Upper lobe of right lung (tissue), 1 donor: Measurements from ENCODE around the gene GTPBP2. TPM values are rescaled to one million over a fixed set of nuclear protein-coding genes. Genes with fewer than 3 reads are reported as not detected.

Experiments
- ATAC-seq: fragments of 200-7000 bp; cut with Tn5 transposase; one replicate; pipeline ENCODE4 v1.9.1; 2020; ENCODE audit warnings: mild to moderate bottlenecking, moderate library complexity
- DNase-seq: peaks from one replicate; pipeline ENCODE4 v3.0.0-alpha.2; 2020
- H3K27ac ChIP-seq: fragments of 200-600 bp; one replicate; pipeline ENCODE4 v1.8.0; 2022
- H3K27me3 ChIP-seq: fragments of 200-600 bp; one replicate; pipeline ENCODE4 v1.8.0; 2022; ENCODE audit warnings: mild to moderate bottlenecking
- H3K36me3 ChIP-seq: fragments of 200-600 bp; one replicate; pipeline ENCODE4 v1.8.0; 2022
- H3K4me1 ChIP-seq: fragments of 200-600 bp; one replicate; pipeline ENCODE4 v1.8.0; 2022
- H3K4me3 ChIP-seq: fragments of 200-600 bp; one replicate; pipeline ENCODE4 v1.8.0; 2022; ENCODE audit warnings: mild to moderate bottlenecking
- H3K9me3 ChIP-seq: fragments of 200-600 bp; one replicate; pipeline ENCODE4 v1.8.0; 2022
- CTCF ChIP-seq: fragments of 200-600 bp; IDR thresholded peaks from one replicate; pipeline ENCODE4 v1.8.0; 2022; ENCODE audit warnings: antibody characterized with exemption
- intact Hi-C: fragments of 100-400 bp; cut with DNase I; formaldehyde crosslinking; loops from one replicate; pipeline ENCODE4 v1.11.0; 2022
- total RNA-seq: library from RNA; stranded (reverse); fragmentation: NEBNext Ultra II Directional; extraction: Animal tissue kit (Norgen Biotek cat#: 25700); gene quantifications from one replicate; pipeline ENCODE4 v1.2.1, GENCODE V29; 2021
- donor health status: DM: no; HTN: yes; CAD: no; lungs with severe emphysema.

The GTPBP2 gene
- total RNA-seq, 1 donor from 2014 or later: 85.7 TPM

- no peak overlapping the region for H3K27ac ChIP-seq
- no peak for DNase-seq
- intact Hi-C loops: no loop called here
These were observed 45.2 kb upstream of the GTPBP2 start for GRCh38 chr6:43674291-43674690.

GRCh38 chr6:43673444-43674084 is 44.5 kb upstream of the GTPBP2 start:
- Histone ChIP-seq H3K27me3 (no peaks in the 10 kb centered on the region), H3K27ac (peak overlapping the region; percentile 52), H3K4me1 (peaks cover 19% of the 10 kb centered on the region), H3K9me3 (no peaks in the 10 kb centered on the region), H3K4me3 (no peak overlapping the region), H3K36me3 (peaks cover 70% of the 10 kb centered on the region)
- ATAC-seq (no peak), DNase-seq (no peak)
- no peak for TF ChIP-seq CTCF
- intact Hi-C loops: no loop called here

More at GRCh38 chr6:43674291-43674690, 45.2 kb upstream of the GTPBP2 start:
- no peaks in the 10 kb centered on the region for H3K9me3 ChIP-seq
- peaks cover 78% of the 10 kb centered on the region for H3K36me3 ChIP-seq
- ATAC-seq: no peak
- H3K27me3 ChIP-seq: no peaks in the 10 kb centered on the region
- TF ChIP-seq CTCF: no peak
- no peak overlapping the region for H3K4me3 ChIP-seq
- H3K4me1 ChIP-seq: peaks cover 12% of the 10 kb centered on the region

- peak overlapping the region; percentile 52 for H3K27ac ChIP-seq
- TF ChIP-seq CTCF: no peak
- intact Hi-C loops: no loop called here
- H3K4me1 ChIP-seq: peaks cover 34% of the 10 kb centered on the region
- no peak overlapping the region for H3K4me3 ChIP-seq
- no peaks in the 10 kb centered on the region for H3K27me3 ChIP-seq
- H3K9me3 ChIP-seq: no peaks in the 10 kb centered on the region
- no peak for DNase-seq
- ATAC-seq: no peak
- H3K36me3 ChIP-seq: peaks cover 55% of the 10 kb centered on the region
These were observed 43.0 kb upstream of the GTPBP2 start for GRCh38 chr6:43671801-43672690.

GRCh38 chr6:43671011-43671800 is 42.1 kb upstream of the GTPBP2 start:
- intact Hi-C loops: no loop called here
- Histone ChIP-seq H3K9me3 (no peaks in the 10 kb centered on the region), H3K27me3 (no peaks in the 10 kb centered on the region), H3K4me3 (no peak overlapping the region), H3K4me1 (peaks cover 35% of the 10 kb centered on the region), H3K27ac (no peak overlapping the region), H3K36me3 (peaks cover 47% of the 10 kb centered on the region)
- no peak for TF ChIP-seq CTCF
- DNase-seq (no peak), ATAC-seq (no peak)

GRCh38 chr6:43670623-43670986 is 41.5 kb upstream of the GTPBP2 start:
- ATAC-seq (no peak), DNase-seq (no peak)
- H3K4me3 ChIP-seq: no peak overlapping the region
- H3K36me3 ChIP-seq: peaks cover 41% of the 10 kb centered on the region
- H3K27ac ChIP-seq: no peak overlapping the region
- H3K4me1 ChIP-seq: peaks cover 35% of the 10 kb centered on the region
- no peaks in the 10 kb centered on the region for H3K9me3 ChIP-seq
- H3K27me3 ChIP-seq: no peaks in the 10 kb centered on the region
- no peak for TF ChIP-seq CTCF
- intact Hi-C loops: no loop called here
